ENCODE measurements around the gene OPCML.

Gene OPCML

GRCh38 chr11:133164986-133165385 is 367.3 kb downstream of the OPCML start:
- no peak for DNase-seq

GRCh38 chr11:133163463-133164419 is 368.6 kb downstream of the OPCML start:
- DNase-seq = peak; percentile 3

- no peak for DNase-seq
These were observed 370.1 kb downstream of the OPCML start for GRCh38 chr11:133162227-133162626.

- no peak for DNase-seq
These were observed 371.5 kb downstream of the OPCML start for GRCh38 chr11:133160754-133161153.

- no peak for DNase-seq
These were observed 375.1 kb downstream of the OPCML start for GRCh38 chr11:133156986-133157745.

- no peak for DNase-seq
These were observed 377.5 kb downstream of the OPCML start for GRCh38 chr11:133154781-133155180.

GRCh38 chr11:133154076-133154475 is 378.2 kb downstream of the OPCML start:
- no peak for DNase-seq

- DNase-seq = no peak
These were observed 379.3 kb downstream of the OPCML start for GRCh38 chr11:133153031-133153430.

GRCh38 chr11:133149698-133150097 is 382.6 kb downstream of the OPCML start:
- DNase-seq = no peak

- DNase-seq = no peak
These were observed 384.7 kb downstream of the OPCML start for GRCh38 chr11:133147625-133148024.

- DNase-seq = no peak
These were observed 385.5 kb downstream of the OPCML start for GRCh38 chr11:133146697-133147306.

- no peak for DNase-seq
These were observed 394.4 kb downstream of the OPCML start for GRCh38 chr11:133137939-133138338.

- DNase-seq = no peak
These were observed 395.0 kb downstream of the OPCML start for GRCh38 chr11:133137270-133137669.

GRCh38 chr11:133136376-133136775 is 395.9 kb downstream of the OPCML start:
- DNase-seq = no peak

- peak; percentile 23 for DNase-seq
These were observed 397.8 kb downstream of the OPCML start for GRCh38 chr11:133134314-133135173.

- DNase-seq = no peak
These were observed 398.7 kb downstream of the OPCML start for GRCh38 chr11:133133606-133134005.

- DNase-seq = no peak
These were observed 399.3 kb downstream of the OPCML start for GRCh38 chr11:133133050-133133449.

GRCh38 chr11:133127741-133128140 is 404.6 kb downstream of the OPCML start:
- no peak for DNase-seq

GRCh38 chr11:133123796-133124195 is 408.5 kb downstream of the OPCML start:
- DNase-seq = no peak

- DNase-seq = no peak
These were observed 408.9 kb downstream of the OPCML start for GRCh38 chr11:133123366-133123765.

GRCh38 chr11:133122256-133122655 is 410.0 kb downstream of the OPCML start:
- DNase-seq = no peak

- DNase-seq = no peak
These were observed 413.6 kb downstream of the OPCML start for GRCh38 chr11:133118563-133119268.
